ENCODE data around the gene ACAA1. TPM values are rescaled to one million over a fixed set of nuclear protein-coding genes. Genes with fewer than 3 reads are reported as not detected.

The ACAA1 gene
- total RNA-seq, 2 experiments from 2014 or later: 91.3 to 91.7 TPM

DNA sequence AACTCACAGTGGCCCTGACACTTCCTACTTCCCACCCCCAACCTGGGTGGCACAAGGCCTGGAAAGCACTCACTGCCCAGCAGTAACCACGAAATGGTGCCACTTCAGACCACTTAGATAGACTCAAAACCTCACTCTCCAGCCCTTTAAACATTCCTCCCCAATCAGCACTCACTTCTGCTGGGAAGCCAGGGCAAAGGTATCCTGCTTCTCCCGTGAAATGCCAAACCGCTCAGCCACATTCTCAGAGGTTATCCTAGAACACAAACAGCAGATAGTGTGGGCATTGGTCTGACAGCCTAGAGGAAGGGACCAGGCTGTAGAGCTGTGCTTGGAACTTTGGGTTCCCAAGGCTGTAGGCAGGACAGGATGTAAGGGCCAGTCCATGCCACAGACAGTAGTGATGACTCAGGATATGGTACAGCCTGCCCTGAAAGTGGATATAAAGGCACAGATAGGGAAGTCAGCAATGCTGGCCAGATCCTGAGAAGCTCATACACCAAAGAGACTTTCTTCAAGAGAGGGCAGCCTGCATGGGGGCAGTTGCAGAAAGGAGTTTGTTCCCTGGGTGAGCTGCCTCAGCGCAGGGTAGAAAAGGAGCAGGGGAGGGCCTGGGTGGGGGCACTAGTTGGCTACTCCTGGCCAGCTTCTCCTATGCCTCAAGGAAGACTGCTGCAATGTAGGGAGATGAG is 9.2 kb downstream of the ACAA1 start:
- peak; percentile 27 for DNase-seq
- ATAC-seq: no peak
- H3K9me3 Mint-ChIP-seq (ENCODE audit: low read depth): no peaks in the 10 kb centered on the region
- H3K27ac Mint-ChIP-seq: no peak overlapping the region
- peaks cover 42% of the 10 kb centered on the region for H3K36me3 Mint-ChIP-seq
- peaks cover 2% of the 10 kb centered on the region for H3K4me1 Mint-ChIP-seq
- CTCF ChIA-PET: interaction anchor here (1.3 kb wide), 1 partner anchor 9 kb away, joined by 3 read pairs; no protein-coding TSS in a partner anchor
- H3K27me3 Mint-ChIP-seq: no peaks in the 10 kb centered on the region
- H3K4me3 Mint-ChIP-seq: no peak overlapping the region

DNA sequence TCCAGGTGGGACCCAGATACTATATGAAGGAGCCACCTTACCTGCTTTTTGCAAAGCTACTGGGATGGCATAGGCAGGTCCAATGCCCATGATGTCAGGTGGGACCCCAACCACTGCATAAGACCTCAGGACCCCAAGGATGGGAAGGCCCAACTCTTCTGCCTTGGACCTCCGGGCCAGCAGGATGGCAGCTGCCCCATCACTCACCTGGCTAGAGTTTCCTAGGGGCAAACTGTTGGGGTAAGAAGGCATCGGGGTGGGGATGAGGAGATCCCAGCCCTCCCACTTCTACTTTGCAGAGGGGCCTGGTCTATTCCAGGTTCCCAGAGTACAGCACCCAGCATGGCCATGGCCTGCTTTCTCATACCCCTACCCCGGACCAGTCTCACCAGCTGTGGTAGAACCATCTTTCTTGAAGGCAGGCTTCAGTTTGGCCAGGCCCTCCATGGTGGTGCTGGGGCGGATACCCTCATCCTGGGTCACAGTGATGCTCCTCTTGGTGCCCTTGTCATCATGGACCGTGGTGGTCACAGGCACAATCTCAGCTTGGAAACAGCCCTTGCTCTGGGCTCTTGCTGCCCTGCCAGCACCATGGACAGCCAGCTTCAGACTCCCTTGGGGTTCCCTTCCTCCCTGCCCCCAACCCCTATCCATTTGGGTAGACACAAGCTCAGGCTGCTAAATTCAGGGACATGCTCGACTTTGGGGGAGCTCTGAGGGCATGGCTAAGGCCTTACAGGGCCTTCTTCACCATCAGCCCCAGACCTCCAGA is 10.6 kb downstream of the ACAA1 start:
- ATAC-seq: no peak
- no peak overlapping the region for H3K27ac Mint-ChIP-seq
- peaks cover 40% of the 10 kb centered on the region for H3K36me3 Mint-ChIP-seq

GRCh38 chr3:38125305-38126120 is 11.4 kb downstream of the ACAA1 start:
- DNase-seq: peak; percentile 37
- H3K9me3 Mint-ChIP-seq (ENCODE audit: low read depth): no peaks in the 10 kb centered on the region
- H3K36me3 Mint-ChIP-seq: peaks cover 38% of the 10 kb centered on the region
- peaks cover 2% of the 10 kb centered on the region for H3K4me1 Mint-ChIP-seq
- ATAC-seq: no peak
- CTCF ChIA-PET: no interaction called here
- no peak overlapping the region for H3K27ac Mint-ChIP-seq
- H3K27me3 Mint-ChIP-seq: no peaks in the 10 kb centered on the region
- H3K4me3 Mint-ChIP-seq: no peak overlapping the region

More for the DNA sequence above, 10.6 kb downstream of the ACAA1 start:
- Mint-ChIP-seq H3K4me1 (peaks cover 2% of the 10 kb centered on the region), H3K27me3 (no peaks in the 10 kb centered on the region), H3K4me3 (no peak overlapping the region), H3K9me3 (ENCODE audit: low read depth) (no peaks in the 10 kb centered on the region)
- CTCF ChIA-PET: interaction anchor here (0.6 kb wide), 1 partner anchor 14 kb away, joined by 3 read pairs; no protein-coding TSS in a partner anchor
- DNase-seq: peak; percentile 31

- DNase-seq: peak; percentile 25
- H3K27ac Mint-ChIP-seq: no peak overlapping the region
- no peak for ATAC-seq
- CTCF ChIA-PET: no interaction called here
- H3K9me3 Mint-ChIP-seq (ENCODE audit: low read depth): no peaks in the 10 kb centered on the region
- peaks cover 32% of the 10 kb centered on the region for H3K36me3 Mint-ChIP-seq
- no peak overlapping the region for H3K4me3 Mint-ChIP-seq
- H3K4me1 Mint-ChIP-seq: peaks cover under 1% of the 10 kb centered on the region
- no peaks in the 10 kb centered on the region for H3K27me3 Mint-ChIP-seq
These were observed 12.4 kb downstream of the ACAA1 start for GRCh38 chr3:38124324-38125122.

DNA sequence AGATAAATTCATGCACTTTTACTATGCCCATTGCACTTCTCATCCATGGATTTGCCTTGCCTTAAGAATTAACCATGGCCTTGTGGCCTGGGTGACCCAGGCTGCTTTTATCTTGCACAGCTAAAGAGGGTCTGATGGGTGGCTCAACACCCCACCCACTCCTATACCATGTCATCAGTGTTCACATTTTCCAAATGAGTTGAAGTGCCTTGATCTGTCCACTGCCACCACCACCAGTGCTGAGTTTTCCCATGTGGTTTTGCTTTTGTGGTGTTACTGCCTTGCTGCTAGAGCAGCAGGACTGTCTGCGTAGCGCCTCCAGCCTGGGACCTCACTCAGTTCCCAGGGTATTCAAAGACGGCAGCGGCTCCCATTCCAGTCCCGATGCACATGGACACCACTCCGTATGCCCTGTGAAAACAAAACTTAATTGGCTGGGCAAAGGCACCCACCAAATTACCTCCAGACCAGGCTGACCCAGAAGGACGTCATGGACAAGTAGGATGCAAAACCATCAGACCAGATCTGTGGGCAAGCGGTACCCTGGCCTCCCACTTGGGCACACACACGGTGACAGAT is 14.1 kb downstream of the ACAA1 start:
- CTCF ChIA-PET: no interaction called here
- Mint-ChIP-seq H3K27ac (no peak overlapping the region), H3K36me3 (peaks cover 24% of the 10 kb centered on the region), H3K9me3 (ENCODE audit: low read depth) (no peaks in the 10 kb centered on the region), H3K27me3 (no peaks in the 10 kb centered on the region), H3K4me1 (peaks cover 2% of the 10 kb centered on the region), H3K4me3 (no peak overlapping the region)
- peak; percentile 31 for DNase-seq
- no peak for ATAC-seq

GRCh38 chr3:38121832-38122461 is 15.0 kb downstream of the ACAA1 start:
- peaks cover 2% of the 10 kb centered on the region for H3K4me1 Mint-ChIP-seq
- no peaks in the 10 kb centered on the region for H3K27me3 Mint-ChIP-seq
- H3K36me3 Mint-ChIP-seq: peaks cover 17% of the 10 kb centered on the region
- H3K4me3 Mint-ChIP-seq: no peak overlapping the region
- CTCF ChIA-PET: no interaction called here
- H3K27ac Mint-ChIP-seq: no peak overlapping the region
- DNase-seq (peak; percentile 25), ATAC-seq (no peak)
- no peaks in the 10 kb centered on the region for H3K9me3 Mint-ChIP-seq (ENCODE audit: low read depth)

DNA sequence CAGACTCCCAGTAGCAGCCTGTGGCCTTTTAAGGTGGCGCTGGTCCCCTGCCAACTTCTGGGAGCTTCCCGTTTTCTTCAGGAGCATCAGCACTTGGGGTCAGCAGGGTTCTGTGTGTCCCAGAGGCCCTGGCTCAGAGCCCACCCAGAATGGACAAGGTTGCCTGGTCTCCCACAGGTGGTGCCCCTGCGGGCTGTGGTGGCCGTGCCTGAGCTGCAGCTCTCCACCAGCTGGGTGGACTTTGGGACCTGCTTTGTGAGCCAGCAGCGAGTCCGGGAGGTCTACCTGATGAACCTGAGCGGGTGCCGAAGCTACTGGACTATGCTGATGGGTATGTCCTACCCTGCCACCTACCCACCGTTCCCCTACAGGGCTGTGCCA is 15.5 kb downstream of the ACAA1 start:
- H3K4me3 Mint-ChIP-seq: no peak overlapping the region
- no peaks in the 10 kb centered on the region for H3K27me3 Mint-ChIP-seq
- ATAC-seq (no peak), DNase-seq (no peak)
- CTCF ChIA-PET: no interaction called here
- H3K27ac Mint-ChIP-seq: no peak overlapping the region
- peaks cover 17% of the 10 kb centered on the region for H3K36me3 Mint-ChIP-seq
- H3K4me1 Mint-ChIP-seq: peaks cover 2% of the 10 kb centered on the region
- no peaks in the 10 kb centered on the region for H3K9me3 Mint-ChIP-seq (ENCODE audit: low read depth)

- CTCF ChIA-PET: interaction anchor here (4.5 kb wide), 1 partner anchor 225 kb away, joined by 28 read pairs; the partner anchor contains the start of gene XYLB
- Mint-ChIP-seq H3K36me3 (peaks cover 17% of the 10 kb centered on the region), H3K4me3 (no peak overlapping the region), H3K27ac (no peak overlapping the region), H3K9me3 (ENCODE audit: low read depth) (no peaks in the 10 kb centered on the region), H3K4me1 (peaks cover 3% of the 10 kb centered on the region), H3K27me3 (no peaks in the 10 kb centered on the region)
- no peak for ATAC-seq
- no peak for DNase-seq
These were observed 16.1 kb downstream of the ACAA1 start for GRCh38 chr3:38120693-38121450.

DNA sequence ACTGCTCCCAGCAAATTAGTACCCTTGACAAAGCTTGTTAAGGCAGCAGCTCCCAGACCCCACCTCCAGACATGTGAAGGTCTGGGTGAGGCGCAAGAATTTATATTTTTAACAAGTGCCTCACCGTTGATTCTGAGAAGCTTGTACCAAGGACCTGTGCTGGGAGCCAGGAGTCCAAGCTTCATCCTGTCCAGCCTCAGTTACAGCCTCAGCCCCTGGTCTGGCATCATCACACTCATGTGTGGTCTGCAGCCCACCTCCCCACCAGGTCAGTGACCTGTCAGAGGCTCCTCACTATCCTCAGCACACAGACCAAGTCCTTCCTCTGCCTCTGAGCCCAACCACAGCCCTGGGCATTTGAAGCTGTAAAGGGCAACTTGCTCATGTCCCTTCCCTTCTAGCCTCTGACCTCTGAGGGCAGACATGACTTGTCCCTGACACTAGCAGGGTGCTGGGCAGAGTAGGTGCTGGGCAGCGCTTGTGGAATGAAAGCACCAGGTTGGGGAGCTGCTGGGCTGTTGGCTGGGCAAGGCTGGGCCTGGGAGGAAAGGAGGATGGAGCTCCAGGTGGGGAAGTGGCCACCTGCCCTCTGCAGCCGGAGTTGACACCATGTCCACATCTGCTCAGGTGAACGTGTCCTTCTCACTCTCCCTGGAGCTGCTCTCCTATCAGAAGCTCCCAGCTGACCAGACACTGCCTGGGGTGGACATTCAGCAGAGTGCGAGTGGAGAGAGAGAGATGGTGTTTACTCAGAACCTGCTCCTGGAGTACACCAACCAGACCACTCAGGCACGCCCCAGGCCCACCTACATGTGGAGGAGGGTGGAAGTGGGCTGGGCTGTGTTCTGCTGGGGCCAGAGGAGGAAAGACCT is 16.9 kb downstream of the ACAA1 start:
- Mint-ChIP-seq H3K36me3 (peaks cover 12% of the 10 kb centered on the region), H3K27ac (no peak overlapping the region), H3K27me3 (no peaks in the 10 kb centered on the region), H3K4me3 (no peak overlapping the region), H3K4me1 (peaks cover 4% of the 10 kb centered on the region), H3K9me3 (ENCODE audit: low read depth) (no peaks in the 10 kb centered on the region)
- CTCF ChIA-PET: interaction anchor here (0.7 to 4.5 kb wide), 2 partner anchors 17 to 226 kb away, joined by 3 to 28 read pairs; partner anchors contain the start of genes ACAA1 and XYLB
- no peak for ATAC-seq
- no peak for DNase-seq

DNA sequence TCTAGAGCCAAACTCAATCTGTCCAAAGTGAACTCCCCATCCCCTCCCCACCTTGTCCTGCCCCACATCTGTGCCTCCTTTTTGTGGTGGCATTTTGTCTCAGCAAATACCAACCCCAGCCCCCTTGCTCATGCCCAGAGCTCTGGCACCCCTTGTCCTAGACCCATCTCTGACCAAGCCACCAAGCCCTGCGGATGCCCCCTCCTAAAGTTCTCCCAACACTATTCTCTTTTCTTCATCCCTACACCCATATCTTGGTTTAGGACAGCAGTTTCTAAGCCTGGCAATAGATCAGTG is 17.7 kb downstream of the ACAA1 start:
- ATAC-seq (no peak), DNase-seq (no peak)
- Mint-ChIP-seq H3K36me3 (peaks cover 9% of the 10 kb centered on the region), H3K27ac (no peak overlapping the region), H3K9me3 (ENCODE audit: low read depth) (no peaks in the 10 kb centered on the region), H3K4me1 (peaks cover 4% of the 10 kb centered on the region), H3K27me3 (no peaks in the 10 kb centered on the region), H3K4me3 (no peak overlapping the region)
- CTCF ChIA-PET: interaction anchor here (0.7 to 4.5 kb wide), 8 partner anchors 9 to 377 kb away, joined by 3 to 28 read pairs (median 4); partner anchors contain the start of genes ACAA1, EXOG, OXSR1 and XYLB
